Forelimb muscle (tissue), 1 donor: ENCODE results near the gene VAMP4. TPM values are rescaled to one million over a fixed set of nuclear protein-coding genes. Genes with fewer than 3 reads are reported as not detected.
"Not testable (repeated sequence)": the region's sequence is repeated elsewhere in the genome, so short reads cannot be mapped to it uniquely, and the experiment has no call there.

Experiments
- DNase-seq: peaks from one replicate; pipeline ENCODE4 v3.0.0-alpha.2; 2013; ENCODE audit warnings: low read depth
- polyA plus RNA-seq: library from polyadenylated mRNA; unstranded; fragments of 120-200 nt; gene quantifications from one replicate; pipeline ENCODE4 v1.2.1, GENCODE V29; 2013; ENCODE audit not compliant: insufficient read length

The VAMP4 gene
- polyA plus RNA-seq, 1 donor, result 7.8 TPM

- not testable (repeated sequence) for DNase-seq
Measured at GRCh38 chr1:171695772-171696171, 46.1 kb downstream of the VAMP4 start.

GRCh38 chr1:171693541-171693940, 48.3 kb downstream of the VAMP4 start:
- DNase-seq, result not testable (repeated sequence)

GRCh38 chr1:171683870-171684269, 58.0 kb downstream of the VAMP4 start:
- no peak for DNase-seq

- no peak for DNase-seq
Measured at GRCh38 chr1:171680339-171680738, 61.5 kb downstream of the VAMP4 start.

GRCh38 chr1:171676823-171677222, 65.0 kb downstream of the VAMP4 start:
- DNase-seq, result no peak

- no peak for DNase-seq
Measured at GRCh38 chr1:171674431-171675405, 67.1 kb downstream of the VAMP4 start.

- no peak for DNase-seq
Measured at GRCh38 chr1:171670739-171671138, 71.1 kb downstream of the VAMP4 start.

- DNase-seq, result no peak
Measured at GRCh38 chr1:171668372-171668771, 73.5 kb downstream of the VAMP4 start.

GRCh38 chr1:171666114-171666769, 75.6 kb downstream of the VAMP4 start:
- no peak for DNase-seq

- DNase-seq, result no peak
Measured at GRCh38 chr1:171664976-171665375, 76.9 kb downstream of the VAMP4 start.

- DNase-seq, result no peak
Measured at GRCh38 chr1:171663854-171664575, 77.8 kb downstream of the VAMP4 start.

GRCh38 chr1:171663036-171663853, 78.6 kb downstream of the VAMP4 start:
- DNase-seq, result no peak

GRCh38 chr1:171661076-171661650, 80.7 kb downstream of the VAMP4 start:
- DNase-seq, result no peak

GRCh38 chr1:171656206-171656605, 85.7 kb downstream of the VAMP4 start:
- DNase-seq, result not testable (repeated sequence)

- DNase-seq, result no peak
Measured at GRCh38 chr1:171655746-171656116, 86.1 kb downstream of the VAMP4 start.

- DNase-seq, result peak; percentile 87
Measured at GRCh38 chr1:171654942-171655745, 86.7 kb downstream of the VAMP4 start.

GRCh38 chr1:171654201-171654941, 87.5 kb downstream of the VAMP4 start:
- DNase-seq, result no peak

GRCh38 chr1:171653796-171654195, 88.1 kb downstream of the VAMP4 start:
- DNase-seq, result no peak

GRCh38 chr1:171652234-171652822, 89.5 kb downstream of the VAMP4 start, which contains the start of gene MYOC:
Gene MYOC, minus strand, starts transcription at chr1:171652688. Its CDS starts 77 bp downstream, at chr1:171652611.
- DNase-seq, result no peak
